ENCODE data around the gene OFD1.

DNA sequence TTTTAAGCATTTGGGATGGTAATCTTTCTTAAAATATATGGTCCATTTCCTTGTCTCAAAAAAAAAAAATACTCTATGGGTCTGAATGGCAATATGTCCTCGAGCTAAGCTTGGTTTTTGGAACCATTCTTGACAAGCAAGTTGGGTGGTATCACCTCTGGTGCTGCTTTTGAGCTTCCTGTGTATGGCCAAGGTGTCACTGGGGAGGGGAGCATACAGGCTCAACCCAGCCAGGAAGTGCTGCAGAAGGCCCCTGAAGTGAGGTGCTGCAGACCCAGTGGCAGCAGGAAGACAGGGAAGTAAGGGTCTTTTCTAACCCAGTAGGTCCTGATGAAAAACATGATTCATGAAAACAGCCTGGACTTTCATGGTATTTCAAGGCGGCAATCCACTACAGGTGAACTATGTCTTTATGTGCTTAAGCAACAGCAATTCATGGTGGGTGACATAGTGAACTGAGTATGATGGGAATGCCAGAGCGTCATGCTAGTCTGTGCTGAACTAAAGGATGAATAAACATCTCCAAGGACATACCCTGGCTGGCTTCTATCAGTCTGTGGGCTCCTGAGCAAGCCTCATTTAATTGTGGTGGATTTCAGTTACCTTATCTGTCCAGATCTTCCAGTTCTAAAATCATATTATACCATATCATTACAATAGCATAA is 15.2 kb upstream of the OFD1 start:
- TF ChIP-seq CTCF (IDR thresholded peaks at IDR 0.05) = no peak
- TF ChIP-seq POLR2A (IDR thresholded peaks at IDR 0.05) = no peak

Measured in heart left ventricle (tissue), 13 donors.